ENCODE measurements around the gene SPINK4.

SPINK4 gene

DNA sequence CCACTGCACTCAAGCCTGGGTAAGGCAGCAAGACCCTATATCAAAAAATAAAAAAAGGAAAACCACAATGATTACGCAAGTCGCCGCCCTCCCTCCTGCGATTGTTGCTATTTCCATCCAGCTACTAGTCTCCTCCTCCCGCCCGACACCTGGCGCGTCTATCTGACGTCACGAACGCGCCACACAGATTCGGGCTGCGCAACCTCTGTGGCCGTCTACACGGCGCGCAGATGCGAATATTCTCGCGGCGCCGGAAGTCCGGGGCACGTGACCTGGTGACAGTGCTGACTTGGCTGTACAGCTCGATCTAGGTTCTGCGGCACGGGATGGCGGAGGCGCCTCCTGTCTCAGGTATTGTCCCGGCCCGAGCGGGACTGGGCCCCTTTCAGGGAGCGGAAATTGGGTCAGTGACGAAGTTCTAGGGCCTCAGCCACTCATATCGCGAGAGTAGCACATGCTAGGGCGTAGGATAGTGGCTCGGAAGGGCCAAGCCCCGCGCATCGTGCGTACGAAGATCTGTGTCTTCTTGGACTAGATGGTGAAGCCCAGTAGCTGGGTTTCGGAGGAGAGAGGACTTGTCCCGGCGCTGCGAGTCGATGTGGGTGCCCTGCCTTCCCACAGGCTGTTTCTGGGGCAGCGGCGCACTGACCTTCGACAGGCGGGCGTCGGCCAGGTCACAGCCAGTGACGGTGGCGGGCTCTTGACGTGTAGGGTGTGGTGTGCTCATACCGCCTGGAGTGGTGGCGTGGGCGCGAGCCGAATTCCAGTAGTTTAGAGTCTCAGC, 50.5 kb downstream of the SPINK4 start, which contains the start of gene NFX1:
Gene NFX1, plus strand, starts transcription at position 270 of the 784 bp plus-strand sequence. Its CDS starts 57 bp downstream, at position 327.
- DNase-seq (ENCODE audit: low read depth in 1 of 2, low spot score in 1 of 2), result peak; percentile 95 to 96

DNA sequence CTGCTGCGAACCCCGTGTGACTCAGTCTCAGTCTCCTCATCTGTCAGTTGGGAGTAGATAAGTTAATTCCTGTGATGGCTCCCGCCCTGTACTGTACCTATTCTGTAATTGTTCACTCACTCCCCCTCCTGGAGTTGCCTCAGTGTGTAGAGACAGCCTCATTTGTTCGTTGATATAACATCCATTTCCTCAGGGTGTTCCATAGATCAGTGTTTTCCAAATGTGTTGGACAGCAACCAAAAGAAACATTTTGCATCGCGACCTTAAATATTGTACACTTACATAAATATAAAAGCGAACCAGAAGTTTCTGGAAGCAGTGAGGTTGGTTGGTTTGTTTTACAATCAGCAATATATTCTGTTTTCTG, 51.0 kb downstream of the SPINK4 start:
- DNase-seq (ENCODE audit: low read depth in 1 of 2, low spot score in 1 of 2), result no peak

DNA sequence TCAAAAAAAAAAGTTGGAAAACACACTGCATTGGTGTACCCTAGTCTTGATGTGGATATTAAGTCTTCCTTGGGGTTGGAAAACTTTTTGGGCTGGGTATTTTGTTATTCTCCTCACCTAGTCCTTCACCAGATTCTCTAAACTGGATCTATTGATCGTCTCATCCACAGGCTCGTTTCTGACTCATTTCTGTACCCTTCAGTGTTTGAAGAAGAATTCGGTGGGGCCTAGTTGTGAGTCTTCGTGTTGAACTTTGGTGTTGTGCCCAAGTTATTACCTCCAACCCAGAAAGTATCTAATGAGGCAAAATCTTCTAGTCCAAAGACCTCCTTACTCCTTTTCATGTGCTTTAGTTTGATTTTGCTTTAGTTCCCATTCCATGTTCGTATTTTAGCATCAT, 51.9 kb downstream of the SPINK4 start:
- no peak for DNase-seq (ENCODE audit: low read depth in 1 of 2, low spot score in 1 of 2)

DNA sequence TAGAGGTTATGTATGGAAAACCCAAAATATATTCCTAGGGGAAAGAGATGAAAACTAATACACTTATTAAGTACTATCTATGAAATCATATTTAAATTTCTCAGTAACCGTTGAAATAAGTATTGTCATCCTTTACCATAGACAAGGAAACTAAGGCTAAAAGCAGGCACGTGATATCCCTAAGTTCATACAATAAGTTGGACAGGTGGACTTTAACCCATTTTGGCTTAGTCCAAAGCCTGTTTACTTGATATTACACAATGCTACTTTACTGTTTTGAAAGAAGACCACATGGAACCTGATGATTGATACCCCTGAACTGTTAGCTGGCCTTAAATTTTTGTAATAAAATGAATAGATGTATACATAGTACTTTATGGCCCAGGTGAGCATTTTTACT, 53.8 kb downstream of the SPINK4 start:
- no peak for DNase-seq (ENCODE audit: low read depth in 1 of 2, low spot score in 1 of 2)

DNA sequence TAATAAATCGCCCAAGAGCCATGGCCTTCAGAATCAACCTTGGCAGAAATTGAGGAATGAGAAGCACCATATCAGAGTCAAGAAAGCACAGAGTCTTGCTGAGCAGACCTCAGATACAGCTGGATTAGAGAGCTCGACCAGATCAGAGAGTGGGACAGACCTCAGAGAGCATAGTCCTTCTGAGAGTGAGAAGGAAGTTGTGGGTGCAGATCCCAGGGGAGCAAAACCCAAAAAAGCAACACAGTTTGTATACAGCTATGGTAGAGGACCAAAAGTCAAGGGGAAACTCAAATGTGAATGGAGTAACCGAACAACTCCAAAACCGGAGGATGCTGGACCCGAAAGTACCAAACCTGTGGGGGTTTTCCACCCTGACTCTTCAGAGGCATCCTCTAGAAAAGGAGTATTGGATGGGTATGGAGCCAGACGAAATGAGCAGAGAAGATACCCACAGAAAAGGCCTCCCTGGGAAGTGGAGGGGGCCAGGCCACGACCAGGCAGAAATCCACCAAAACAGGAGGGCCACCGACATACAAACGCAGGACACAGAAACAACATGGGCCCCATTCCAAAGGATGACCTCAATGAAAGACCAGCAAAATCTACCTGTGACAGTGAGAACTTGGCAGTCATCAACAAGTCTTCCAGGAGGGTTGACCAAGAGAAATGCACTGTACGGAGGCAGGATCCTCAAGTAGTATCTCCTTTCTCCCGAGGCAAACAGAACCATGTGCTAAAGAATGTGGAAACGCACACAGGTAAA, 54.9 kb downstream of the SPINK4 start:
- no peak for DNase-seq (ENCODE audit: low read depth in 1 of 2, low spot score in 1 of 2)

DNA sequence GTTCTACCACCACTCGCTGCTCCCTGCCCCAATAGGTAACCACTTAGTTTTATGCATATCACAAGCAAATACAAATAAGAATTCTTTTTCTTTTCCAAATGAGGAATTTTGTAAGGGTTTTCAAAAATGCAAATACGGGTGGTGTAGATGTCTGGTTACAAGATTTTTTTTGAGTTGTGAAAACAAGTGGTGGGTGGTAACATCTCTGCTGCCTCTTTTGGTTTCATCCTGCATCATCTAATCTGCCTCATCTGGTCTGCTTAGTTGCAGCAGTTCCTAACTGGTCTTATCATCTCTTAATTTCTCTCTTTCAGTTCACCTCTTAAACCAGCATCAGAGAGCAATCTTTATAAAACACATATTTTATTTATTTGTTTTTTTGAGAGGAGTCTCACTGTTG, 55.6 kb downstream of the SPINK4 start:
- no peak for DNase-seq (ENCODE audit: low read depth in 1 of 2, low spot score in 1 of 2)

DNA sequence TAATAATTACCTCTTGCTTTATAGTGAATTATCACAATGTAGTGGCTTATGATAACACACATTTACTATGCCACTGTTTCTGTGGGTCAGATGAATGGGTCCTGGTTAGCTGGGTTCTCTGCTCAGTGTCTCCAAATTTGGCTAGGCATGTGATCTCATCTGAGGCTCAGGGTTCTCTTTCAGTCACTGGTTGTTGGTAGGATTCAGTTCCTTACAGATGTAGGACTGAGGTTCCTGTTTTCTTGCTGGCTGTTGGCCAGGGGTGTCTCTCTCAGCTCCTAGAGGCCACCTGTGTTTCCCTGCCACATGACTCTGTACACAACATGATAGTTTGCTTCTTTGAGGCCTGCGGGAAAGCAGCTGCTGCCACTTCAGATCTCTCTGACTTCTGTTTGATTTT, 57.5 kb downstream of the SPINK4 start:
- DNase-seq (ENCODE audit: low read depth in 1 of 2, low spot score in 1 of 2), result no peak

Data from stimulated activated CD4-positive, alpha-beta T cell treated with anti-CD3 and anti-CD28 coated beads, Interleukin-15, amount 100 ng/mL, for 1 hour (primary cell).